GM18526 (cell line): ENCODE measurements around the gene RPH3AL.

ENCODE experiments used
- POLR2A ChIP-seq: IDR thresholded peaks from 3 replicates; pipeline ENCODE4 v1.6.1; 2011; ENCODE audit not compliant: insufficient read length; ENCODE audit errors: extremely low read depth

The RPH3AL gene

GRCh38 chr17:260031-260791 lies 92.4 kb downstream of the RPH3AL start:
- TF ChIP-seq POLR2A, result no peak

GRCh38 chr17:259341-259976 lies 93.1 kb downstream of the RPH3AL start:
- no peak for TF ChIP-seq POLR2A

- no peak for TF ChIP-seq POLR2A
Observed at GRCh38 chr17:258906-259305, 93.7 kb downstream of the RPH3AL start.

GRCh38 chr17:258045-258734 lies 94.4 kb downstream of the RPH3AL start:
- no peak for TF ChIP-seq POLR2A

- no peak for TF ChIP-seq POLR2A
Observed at GRCh38 chr17:253091-253846, 99.3 kb downstream of the RPH3AL start.

GRCh38 chr17:252456-252855 lies 100.2 kb downstream of the RPH3AL start:
- no peak for TF ChIP-seq POLR2A

GRCh38 chr17:251531-251930 lies 101.1 kb downstream of the RPH3AL start:
- TF ChIP-seq POLR2A, result no peak

GRCh38 chr17:250487-251300 lies 101.9 kb downstream of the RPH3AL start:
- no peak for TF ChIP-seq POLR2A

GRCh38 chr17:249236-249993 lies 103.2 kb downstream of the RPH3AL start:
- TF ChIP-seq POLR2A, result no peak

GRCh38 chr17:248337-249235 lies 104.0 kb downstream of the RPH3AL start:
- no peak for TF ChIP-seq POLR2A

- no peak for TF ChIP-seq POLR2A
Observed at GRCh38 chr17:247767-248166, 104.8 kb downstream of the RPH3AL start.

- no peak for TF ChIP-seq POLR2A
Observed at GRCh38 chr17:246851-247421, 105.7 kb downstream of the RPH3AL start.

- TF ChIP-seq POLR2A, result no peak
Observed at GRCh38 chr17:246226-246625, 106.4 kb downstream of the RPH3AL start.
